NCI-H2227 treated with DMSO at 0.1 percent for 48 hours (cell line): ENCODE results near the gene IFT74.
A peak's percentile ranks its signal among the peaks of the same experiment; 100 is the strongest.

Source experiments
- DNase-seq: peaks from one replicate; lab custom pipeline; 2025; lab: John Stamatoyannopoulos, UW

The IFT74 gene

GRCh38 chr9:26955921-26956859 lies at the start of gene IFT74:
IFT74 (plus strand) TSS chr9:26956412; CDS start chr9:26961968, 5,556 bp downstream.
- DNase-seq: peak; percentile 91

- no peak for DNase-seq
These were observed 43.0 kb upstream of the IFT74 start for GRCh38 chr9:26913138-26913668.

- DNase-seq: no peak
These were observed 36.5 kb upstream of the IFT74 start for GRCh38 chr9:26919698-26920097.

- no peak for DNase-seq
These were observed 30.6 kb upstream of the IFT74 start for GRCh38 chr9:26925609-26926008.

- no peak for DNase-seq
These were observed 27.2 kb upstream of the IFT74 start for GRCh38 chr9:26928902-26929495.

- DNase-seq: no peak
These were observed 20.4 kb upstream of the IFT74 start for GRCh38 chr9:26935847-26936246.

- no peak for DNase-seq
These were observed 18.3 kb upstream of the IFT74 start for GRCh38 chr9:26937816-26938371.

- no peak for DNase-seq
These were observed 16.1 kb upstream of the IFT74 start for GRCh38 chr9:26939955-26940711.

GRCh38 chr9:26940779-26941178 lies 15.4 kb upstream of the IFT74 start:
- no peak for DNase-seq

- no peak for DNase-seq
These were observed 10.6 kb upstream of the IFT74 start for GRCh38 chr9:26945591-26945990.

- peak; percentile 94 for DNase-seq
These were observed 9.2 kb upstream of the IFT74 start, which contains the start of gene PLAA for GRCh38 chr9:26946753-26947727. PLAA (minus strand) TSS chr9:26947242; CDS start chr9:26947045, 197 bp downstream.

GRCh38 chr9:26947736-26948135 lies 8.5 kb upstream of the IFT74 start:
- no peak for DNase-seq

GRCh38 chr9:26949637-26950069 lies 6.6 kb upstream of the IFT74 start:
- no peak for DNase-seq

- no peak for DNase-seq
These were observed 5.7 kb upstream of the IFT74 start for GRCh38 chr9:26950521-26950920.

GRCh38 chr9:26951794-26952193 lies 4.4 kb upstream of the IFT74 start:
- DNase-seq: no peak

GRCh38 chr9:26954050-26954508 lies 2.1 kb upstream of the IFT74 start:
- no peak for DNase-seq

GRCh38 chr9:26955222-26955903 lies 849 bp upstream of the IFT74 start:
- DNase-seq: peak; percentile 22

GRCh38 chr9:26956860-26957233 lies 635 bp downstream of the IFT74 start:
- DNase-seq: no peak

GRCh38 chr9:26971721-26972120 lies 15.5 kb downstream of the IFT74 start:
- DNase-seq: no peak

GRCh38 chr9:26973989-26974388 lies 17.8 kb downstream of the IFT74 start:
- no peak for DNase-seq
